Measurements from ENCODE around the gene MYO19.
"Not testable (repeated sequence)": the region's sequence is repeated elsewhere in the genome, so short reads cannot be mapped to it uniquely, and the experiment has no call there.

The MYO19 gene

GRCh38 chr17:36468903-36469635 lies 65.6 kb downstream of the MYO19 start:
- DNase-seq (ENCODE audit: low read depth, low spot score): no peak

- no peak for DNase-seq (ENCODE audit: low read depth, low spot score)
These were observed 69.9 kb downstream of the MYO19 start for GRCh38 chr17:36464765-36465088.

GRCh38 chr17:36463916-36464764 lies 70.5 kb downstream of the MYO19 start:
- peak; percentile 6 for DNase-seq (ENCODE audit: low read depth, low spot score)

GRCh38 chr17:36461330-36462110 lies 73.1 kb downstream of the MYO19 start:
- no peak for DNase-seq (ENCODE audit: low read depth, low spot score)

GRCh38 chr17:36460265-36460937 lies 74.3 kb downstream of the MYO19 start:
- no peak for DNase-seq (ENCODE audit: low read depth, low spot score)

- no peak for DNase-seq (ENCODE audit: low read depth, low spot score)
These were observed 75.1 kb downstream of the MYO19 start for GRCh38 chr17:36459601-36460000.

- DNase-seq (ENCODE audit: low read depth, low spot score): no peak
These were observed 75.6 kb downstream of the MYO19 start for GRCh38 chr17:36459045-36459444.

GRCh38 chr17:36457701-36458100 lies 77.0 kb downstream of the MYO19 start:
- DNase-seq (ENCODE audit: low read depth, low spot score): not testable (repeated sequence)

- not testable (repeated sequence) for DNase-seq (ENCODE audit: low read depth, low spot score)
These were observed 81.8 kb downstream of the MYO19 start for GRCh38 chr17:36452888-36453287.

GRCh38 chr17:36449997-36450396 lies 84.7 kb downstream of the MYO19 start:
- DNase-seq (ENCODE audit: low read depth, low spot score): not testable (repeated sequence)

Data from activated naive CD8-positive, alpha-beta T cell treated with anti-CD3 and anti-CD28 coated beads, Interleukin-2, amount 50 U/mL, for 16 hours (primary cell).